Neural progenitor cell (in vitro differentiated cells): ENCODE results near the gene GABRD.

ENCODE experiments used
- CTCF ChIP-seq: fragments of 200-600 bp; sonication (generic); IDR thresholded peaks from 2 replicates; pipeline ENCODE4 v1.5.1; 2017; ENCODE audit warnings: antibody characterized with exemption, mild to moderate bottlenecking
- EZH2phosphoT487 ChIP-seq: fragments of 200-600 bp; sonication (generic); IDR thresholded peaks from 2 replicates; pipeline ENCODE4 v1.6.1; 2017; ENCODE audit warnings: antibody characterized with exemption

GRCh38 chr1:2022063-2022770 lies 3.1 kb downstream of the GABRD start:
- no peak for TF ChIP-seq CTCF
- no peak for TF ChIP-seq EZH2phosphoT487
